ENCODE data around the gene RAB1B.
"Not testable (repeated sequence)": the region's sequence is repeated elsewhere in the genome, so short reads cannot be mapped to it uniquely, and the experiment has no call there.

The RAB1B gene

GRCh38 chr11:66310324-66310723, 41.9 kb downstream of the RAB1B start:
- DNase-seq = no peak

- DNase-seq = not testable (repeated sequence)
Observed at GRCh38 chr11:66310803-66311440, 42.5 kb downstream of the RAB1B start.

- DNase-seq = no peak
Observed at GRCh38 chr11:66311470-66311964, 43.1 kb downstream of the RAB1B start.

DNA sequence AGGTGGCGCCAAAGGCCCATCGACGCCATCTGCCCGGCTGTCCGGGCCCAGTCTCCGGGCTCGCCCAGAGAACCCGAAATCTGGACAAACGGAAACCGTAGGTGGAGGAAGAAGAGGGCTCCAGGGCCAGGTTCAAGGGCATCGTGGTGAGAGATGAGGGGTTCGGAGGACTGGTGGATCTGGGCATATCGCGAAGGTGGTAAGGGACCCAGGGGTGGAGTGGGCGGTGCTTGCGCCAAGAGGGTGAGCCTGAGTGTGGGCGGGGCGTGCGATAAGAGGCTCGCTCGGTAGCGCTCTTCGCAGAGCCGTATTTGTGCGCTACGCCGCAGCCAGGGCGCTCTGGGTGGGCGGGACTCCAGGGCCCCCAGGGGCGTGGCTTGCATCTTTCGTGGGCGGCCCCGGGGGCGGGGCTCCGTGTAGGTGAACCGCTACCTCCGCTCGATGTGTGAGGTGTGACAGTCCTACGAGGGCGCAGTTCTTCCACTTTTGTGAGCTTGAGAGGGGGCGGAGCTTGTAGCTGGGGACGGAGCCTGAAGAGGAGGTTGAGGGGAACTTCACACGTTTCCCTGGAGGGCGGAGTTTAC, 43.6 kb downstream of the RAB1B start:
- peak; percentile 88 to 97 (median 94) for DNase-seq

GRCh38 chr11:66312549-66313320, 44.3 kb downstream of the RAB1B start:
- peak; percentile 98 to 99 (median 99) for DNase-seq

DNA sequence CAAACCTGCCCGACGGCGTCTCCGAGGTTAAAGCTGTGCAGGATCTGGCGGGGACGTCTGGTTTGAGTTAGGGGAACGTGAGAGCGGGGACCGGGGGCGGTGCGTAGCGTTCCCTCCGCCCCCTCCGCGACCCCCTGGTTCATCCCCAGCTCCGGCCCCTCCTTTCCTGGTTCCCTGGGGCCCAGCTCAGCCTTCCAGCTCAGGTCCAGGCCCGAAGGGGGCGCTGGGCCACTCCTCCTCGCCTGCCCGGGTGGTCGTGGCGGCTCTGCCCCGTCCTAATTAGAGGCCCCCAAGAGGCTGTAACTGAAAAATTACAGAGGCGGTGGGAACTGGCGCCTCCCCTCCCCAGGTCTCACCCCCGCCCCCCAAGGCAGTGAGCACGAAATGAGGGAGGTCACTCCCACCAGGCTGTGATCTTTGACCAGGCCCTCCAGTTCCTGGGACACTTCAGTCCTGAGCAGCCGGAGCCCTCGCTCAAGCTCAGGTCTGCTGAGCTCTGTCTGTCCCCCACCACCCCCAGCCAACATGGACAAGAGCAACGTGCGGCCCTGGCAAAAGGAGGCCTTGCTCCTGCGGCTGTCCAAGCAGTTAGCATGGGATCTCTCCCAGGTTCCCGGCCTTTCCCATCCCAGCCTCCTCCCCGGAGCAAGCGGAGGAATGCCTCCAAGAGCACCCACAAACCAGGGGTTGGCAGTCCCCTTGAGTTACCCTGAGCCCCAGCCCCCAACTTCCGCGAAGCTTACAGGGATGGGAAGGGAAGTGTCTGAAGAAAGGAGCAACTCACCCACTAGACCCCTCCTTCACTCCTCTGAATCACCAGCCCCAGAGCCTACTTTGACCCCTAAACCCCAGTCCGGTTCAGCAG, 45.1 kb downstream of the RAB1B start:
- peak in 1 of 4 experiments; percentile 27 for DNase-seq

GRCh38 chr11:66314186-66314501, 45.7 kb downstream of the RAB1B start:
- no peak for DNase-seq

- DNase-seq = no peak
Observed at GRCh38 chr11:66314561-66315497, 46.4 kb downstream of the RAB1B start.

DNA sequence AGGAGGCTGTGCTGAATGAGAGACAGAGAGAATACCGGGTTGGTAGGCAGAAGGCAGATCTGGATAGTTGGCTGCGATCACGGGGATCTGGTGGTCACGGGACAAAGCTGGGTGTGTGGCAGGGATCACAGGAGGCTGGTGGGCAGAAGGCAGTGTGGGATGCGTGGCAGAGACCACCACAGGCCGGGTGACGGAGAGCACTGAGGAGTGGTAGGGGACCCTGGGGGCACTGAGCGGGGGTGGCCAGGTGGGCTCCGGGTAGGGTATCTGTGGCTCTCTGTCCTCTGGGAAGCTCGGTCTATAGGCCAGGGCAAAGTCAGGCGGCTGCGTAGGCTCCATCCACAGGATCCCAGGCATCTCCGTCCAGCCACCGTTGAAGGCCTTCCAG, 47.1 kb downstream of the RAB1B start:
- no peak for DNase-seq

DNA sequence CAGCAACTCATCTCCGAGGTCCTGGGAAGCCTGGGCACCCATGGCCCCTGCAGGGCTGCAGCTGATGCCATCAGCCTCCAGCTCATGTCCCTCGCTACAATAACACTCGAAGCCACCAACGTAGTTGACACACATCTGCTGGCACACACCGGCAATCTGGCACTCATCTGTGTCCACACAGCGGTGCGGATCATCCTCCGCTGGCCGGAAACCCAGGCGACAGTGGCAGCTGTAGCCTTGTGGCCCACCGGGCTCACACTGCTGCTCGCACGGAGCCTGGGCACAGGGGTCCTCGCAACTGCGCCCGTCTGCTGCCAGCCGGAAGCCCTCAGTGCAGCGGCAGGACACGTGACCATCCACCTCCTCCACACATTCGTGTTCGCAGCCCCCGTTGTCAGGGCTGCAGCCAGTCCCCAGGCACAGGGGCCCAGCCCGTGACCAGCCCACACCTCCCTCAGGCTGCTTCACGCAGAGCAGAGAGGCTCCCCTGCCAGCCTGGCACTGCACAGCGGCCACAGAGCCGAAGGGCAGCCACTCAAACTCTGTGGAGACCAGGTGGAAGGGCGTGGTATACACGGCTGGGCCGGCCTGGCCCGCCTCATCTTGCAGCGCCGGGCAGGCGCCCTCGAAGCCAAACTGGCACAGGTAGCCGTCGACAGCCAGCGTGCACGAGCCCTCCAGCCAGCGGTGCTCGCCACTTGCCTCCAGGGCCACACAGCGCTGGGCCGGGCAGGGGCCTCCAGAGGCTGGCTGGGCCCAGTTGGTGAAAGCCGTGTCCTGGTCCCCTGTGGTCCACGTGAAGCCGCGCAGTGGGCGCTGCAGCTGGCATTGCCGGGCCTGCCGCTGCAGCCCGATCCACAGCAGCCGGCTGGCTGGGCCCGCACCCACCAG, 47.7 kb downstream of the RAB1B start:
- DNase-seq = no peak

GRCh38 chr11:66316849-66317251, 48.4 kb downstream of the RAB1B start, which contains the start of gene CD248:
TSS of gene CD248 (minus strand) at chr11:66317044. CDS start at chr11:66317027, 17 bp downstream.
- no peak for DNase-seq

- DNase-seq = peak; percentile 49 to 75 (median 55)
Observed at GRCh38 chr11:66317322-66317722, 48.9 kb downstream of the RAB1B start.

GRCh38 chr11:66317723-66318599, 49.5 kb downstream of the RAB1B start:
- DNase-seq = peak; percentile 92 to 97 (median 94)

GRCh38 chr11:66318600-66318970, 50.1 kb downstream of the RAB1B start:
- no peak for DNase-seq

GRCh38 chr11:66320289-66320688, 51.9 kb downstream of the RAB1B start:
- not testable (repeated sequence) for DNase-seq

DNA sequence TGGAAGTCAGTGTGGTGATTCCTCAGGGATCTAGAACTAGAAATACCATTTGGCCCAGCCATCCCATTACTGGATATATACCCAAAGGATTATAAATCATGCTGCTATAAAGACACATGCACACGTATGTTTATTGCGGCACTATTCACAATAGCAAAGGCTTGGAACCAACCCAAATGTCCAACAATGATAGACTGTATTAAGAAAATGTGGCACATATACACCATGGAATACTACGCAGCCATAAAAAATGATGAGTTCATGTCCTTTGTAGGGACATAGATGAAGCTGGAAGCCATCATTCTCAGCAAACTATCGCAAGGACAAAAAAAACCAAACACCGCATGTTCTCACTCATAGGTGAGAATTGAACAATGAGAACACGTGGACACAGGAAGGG, 52.3 kb downstream of the RAB1B start:
- DNase-seq = not testable (repeated sequence)

- no peak for DNase-seq
Observed at GRCh38 chr11:66321606-66322005, 53.2 kb downstream of the RAB1B start.

- DNase-seq = no peak
Observed at GRCh38 chr11:66322732-66323427, 54.4 kb downstream of the RAB1B start.

DNA sequence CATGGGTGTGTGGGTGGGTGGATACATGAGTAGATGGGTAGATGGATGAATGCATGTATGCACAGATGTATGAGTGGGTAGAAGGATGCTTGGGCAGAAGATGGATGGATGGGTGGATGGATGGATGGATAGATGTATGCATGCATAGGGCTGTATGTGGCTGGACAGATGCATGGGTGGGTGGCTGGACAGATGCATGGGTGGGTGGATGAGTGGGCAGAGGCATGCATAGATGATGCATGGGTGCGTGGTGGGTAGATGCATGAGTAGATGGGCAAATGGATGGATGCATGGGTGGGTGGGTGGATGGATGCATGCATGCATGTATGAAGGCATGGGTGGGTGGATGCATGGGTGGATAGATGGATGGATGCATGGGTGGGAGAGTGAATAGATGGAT, 55.2 kb downstream of the RAB1B start:
- no peak for DNase-seq
